SK-N-SH (cell line): Measurements from ENCODE around the gene SLC11A1. TPM values are rescaled to one million over a fixed set of nuclear protein-coding genes. Genes with fewer than 3 reads are reported as not detected.

Source experiments
- CTCF ChIA-PET: fragments of 300-600, 350-600 bp; formaldehyde crosslinking; extraction: SDS; loops from one replicate; lab custom pipeline; 2021; lab: Yijun Ruan, JAX
- POLR2A ChIA-PET: fragments of 350-600 bp; sonication (Branson Sonifier 250); formaldehyde crosslinking; extraction: SDS; loops from one replicate; lab custom pipeline; 2020; ENCODE audit warnings: antibody characterized with exemption, inconsistent platforms; lab: Yijun Ruan, JAX
- DNase-seq: peaks from one replicate; pipeline ENCODE4 v3.0.0; 2012
- H2AFZ ChIP-seq: fragments of 200-600 bp; sonication (generic); 2 replicates; pipeline ENCODE4 v1.8.1; 2016; ENCODE audit warnings: antibody characterized with exemption, mild to moderate bottlenecking, low read depth
- H3F3A ChIP-seq: fragments of 200-600 bp; sonication (generic); replicated peaks from 2 replicates; pipeline ENCODE3; 2016; ENCODE audit warnings: antibody characterized with exemption, mild to moderate bottlenecking; ENCODE audit not compliant: insufficient read depth
- H3K27ac ChIP-seq, 2 experiments: fragments of 200-500 bp in 1 of 2; fragments of 200-600 bp in 1 of 2; sonication (Bioruptor generic) in 1 of 2; sonication (generic), shearing (Covaris generic) in 1 of 2; 2 replicates each; pipeline versions ENCODE4 v1.5.1 to v1.6.1; 2014 to 2016; ENCODE audit warnings: low read depth in 2 of 2, inconsistent platforms in 1 of 2, low read length in 1 of 2, mild to moderate bottlenecking in 1 of 2, mixed read lengths in 1 of 2
- H3K27me3 ChIP-seq: fragments of 200-600 bp; sonication (generic), shearing (Covaris generic); 2 replicates; pipeline ENCODE4 v1.6.1; 2016; ENCODE audit warnings: mixed run types; ENCODE audit not compliant: insufficient read depth
- H3K36me3 ChIP-seq, 2 experiments: fragments of 200-500 bp in 1 of 2; fragments of 200-600 bp in 1 of 2; sonication (Bioruptor generic) in 1 of 2; sonication (generic) in 1 of 2; replicated peaks in 1 of 2; 2 replicates each; pipeline versions ENCODE3 to v1.5.1; 2014 to 2016; ENCODE audit warnings: low read length in 1 of 2, mild to moderate bottlenecking in 1 of 2; ENCODE audit not compliant: insufficient read depth in 2 of 2, control insufficient read depth in 1 of 2
- H3K4me1 ChIP-seq, 2 experiments: fragments of 200-500 bp in 1 of 2; fragments of 200-600 bp in 1 of 2; sonication (Bioruptor generic) in 1 of 2; sonication (generic), shearing (Covaris generic) in 1 of 2; 2 replicates each; pipeline versions ENCODE4 v1.5.1 to v1.6.1; 2014 to 2016; ENCODE audit warnings: low read depth in 1 of 2, low read length in 1 of 2, mixed run types in 1 of 2; ENCODE audit not compliant: insufficient read depth in 2 of 2, control insufficient read depth in 1 of 2
- H3K4me2 ChIP-seq: fragments of 200-600 bp; sonication (generic), shearing (Covaris generic); 2 replicates; pipeline ENCODE4 v1.6.1; 2017; ENCODE audit warnings: mixed run types
- H3K4me3 ChIP-seq, 2 experiments: fragments of 200-500 bp in 1 of 2; fragments of 200-600 bp in 1 of 2; sonication (Bioruptor generic) in 1 of 2; sonication (generic), shearing (Covaris generic) in 1 of 2; 2 replicates each; pipeline versions ENCODE4 v1.5.1 to v1.8.1; 2014 to 2016; ENCODE audit warnings: low read depth in 2 of 2, inconsistent platforms in 1 of 2, low read length in 1 of 2, mild to moderate bottlenecking in 1 of 2, mixed read lengths in 1 of 2, moderate library complexity in 1 of 2
- H3K79me2 ChIP-seq: fragments of 200-600 bp; sonication (generic); 2 replicates; pipeline ENCODE4 v1.8.1; 2017; ENCODE audit warnings: mild to moderate bottlenecking; ENCODE audit not compliant: insufficient read depth
- H3K9ac ChIP-seq: fragments of 200-600 bp; sonication (generic); 2 replicates; pipeline ENCODE4 v1.6.1; 2017; ENCODE audit warnings: mixed run types
- H3K9me2 ChIP-seq: fragments of 200-600 bp; sonication (generic); 2 replicates; pipeline ENCODE4 v1.6.1; 2017; ENCODE audit warnings: mixed run types
- H3K9me3 ChIP-seq: fragments of 200-600 bp; sonication (generic); 2 replicates; pipeline ENCODE4 v1.6.1; 2017; ENCODE audit warnings: mixed run types, mild to moderate bottlenecking, moderate library complexity
- H4K20me1 ChIP-seq: fragments of 200-600 bp; sonication (generic); 2 replicates; pipeline ENCODE4 v1.6.1; 2017; ENCODE audit warnings: mild to moderate bottlenecking, mixed run types; ENCODE audit not compliant: insufficient read depth
- ELF1 ChIP-seq: IDR thresholded peaks from 2 replicates; pipeline ENCODE4 v1.4.0; 2012
- JUND ChIP-seq: IDR thresholded peaks from 2 replicates; pipeline ENCODE4 v1.4.0; 2012
- NFIC ChIP-seq: IDR thresholded peaks from 2 replicates; pipeline ENCODE4 v1.4.0; 2012; ENCODE audit warnings: borderline replicate concordance
- NRF1 ChIP-seq: IDR thresholded peaks from 2 replicates; pipeline ENCODE4 v1.6.1; 2012; ENCODE audit warnings: low read depth, mild to moderate bottlenecking, low read length
- TAF1 ChIP-seq: IDR thresholded peaks from 2 replicates; pipeline ENCODE4 v1.6.1; 2012; ENCODE audit warnings: low read depth, mild to moderate bottlenecking, low read length, moderate library complexity, borderline replicate concordance
- WGBS: methylation state at CpG from one replicate; pipeline ENCODE4 v1.1.6; 2017; ENCODE audit warnings: low lambda C conversion rate; 5-methylcytosine and 5-hydroxymethylcytosine counted together
- polyA plus RNA-seq, 3 experiments: library from polyadenylated mRNA; depleted of rRNA; stranded (reverse); fragments of >200 nt; gene quantifications; 2 replicates each; pipeline ENCODE4 v1.2.3, GENCODE V29; 2012
- TF ChIP-seq, protein P1 (sequence below): IDR thresholded peaks from 2 replicates; pipeline ENCODE4 v1.6.1; 2012; ENCODE audit warnings: mild to moderate bottlenecking, low read depth, low read length, moderate library complexity
- TF ChIP-seq, protein P2 (sequence below): fragments of 150-350 bp; IDR thresholded peaks from 2 replicates; pipeline ENCODE4 v1.6.1; 2016; ENCODE audit warnings: mild to moderate bottlenecking, low read depth, low read length
- TF ChIP-seq, protein P3 (sequence below): fragments of 200-600 bp; sonication (generic); IDR thresholded peaks from 2 replicates; pipeline ENCODE4 v1.6.1; 2017; ENCODE audit warnings: antibody characterized with exemption, mild to moderate bottlenecking, moderate library complexity

The SLC11A1 gene
- polyA plus RNA-seq, 1 of the 3 experiments (the other 2 are of a cell fraction) = 0.26 TPM

DNA sequence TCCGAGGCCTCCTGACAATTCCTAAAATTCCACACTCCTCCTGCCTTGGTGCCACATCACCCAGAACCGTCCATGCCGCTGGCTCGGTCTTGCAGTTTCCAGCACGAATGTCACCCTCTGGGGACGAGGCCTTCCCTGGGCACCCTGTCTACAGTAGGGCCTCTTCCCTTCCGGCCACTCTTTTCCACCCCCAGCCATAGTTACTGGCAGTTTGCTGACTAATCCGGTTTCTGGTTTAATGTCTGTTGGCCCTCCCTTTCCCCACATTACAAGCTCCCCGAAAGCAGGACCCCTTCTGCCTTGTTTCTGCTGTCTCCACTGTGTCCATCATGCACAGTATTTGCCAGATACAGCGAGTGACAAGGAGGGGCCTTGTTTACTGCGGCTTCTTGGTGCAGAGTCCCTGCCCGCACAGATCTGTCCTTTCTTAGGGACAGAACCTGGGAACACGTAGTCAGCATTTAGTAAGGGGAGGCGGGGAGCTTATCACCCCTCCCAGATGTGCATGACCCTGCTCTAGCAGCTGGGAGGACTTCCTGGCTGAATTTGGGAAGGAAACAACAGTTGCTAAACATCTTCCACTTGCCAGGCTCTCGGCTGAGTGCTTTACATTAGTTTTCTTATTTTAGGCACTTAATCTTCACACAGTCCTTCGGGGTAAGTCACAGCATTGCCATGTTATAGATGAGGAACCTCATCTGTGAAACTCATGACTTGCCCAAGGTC, 49.0 kb upstream of the SLC11A1 start:
- Histone ChIP-seq H3K4me3 (no peak overlapping the region), H3K4me2 (no peak overlapping the region), H3K27ac (no peak overlapping the region), H3K36me3 (no peaks in the 10 kb centered on the region), H3F3A (no peaks in the 10 kb centered on the region), H3K9me2 (no peaks in the 10 kb centered on the region), H3K4me1 (peaks cover 0 to 2% of the 10 kb centered on the region in 2 experiments; a peak in 1 of 4 replicates), H3K79me2 (no peaks in the 10 kb centered on the region), H2AFZ (no peak overlapping the region), H3K9ac (no peak overlapping the region), H3K27me3 (no peaks in the 10 kb centered on the region), H3K9me3 (no peaks in the 10 kb centered on the region), H4K20me1 (no peaks in the 10 kb centered on the region)
- ChIA-PET CTCF (no interaction called here), POLR2A (no interaction called here)
- TF ChIP-seq, protein P1, sequence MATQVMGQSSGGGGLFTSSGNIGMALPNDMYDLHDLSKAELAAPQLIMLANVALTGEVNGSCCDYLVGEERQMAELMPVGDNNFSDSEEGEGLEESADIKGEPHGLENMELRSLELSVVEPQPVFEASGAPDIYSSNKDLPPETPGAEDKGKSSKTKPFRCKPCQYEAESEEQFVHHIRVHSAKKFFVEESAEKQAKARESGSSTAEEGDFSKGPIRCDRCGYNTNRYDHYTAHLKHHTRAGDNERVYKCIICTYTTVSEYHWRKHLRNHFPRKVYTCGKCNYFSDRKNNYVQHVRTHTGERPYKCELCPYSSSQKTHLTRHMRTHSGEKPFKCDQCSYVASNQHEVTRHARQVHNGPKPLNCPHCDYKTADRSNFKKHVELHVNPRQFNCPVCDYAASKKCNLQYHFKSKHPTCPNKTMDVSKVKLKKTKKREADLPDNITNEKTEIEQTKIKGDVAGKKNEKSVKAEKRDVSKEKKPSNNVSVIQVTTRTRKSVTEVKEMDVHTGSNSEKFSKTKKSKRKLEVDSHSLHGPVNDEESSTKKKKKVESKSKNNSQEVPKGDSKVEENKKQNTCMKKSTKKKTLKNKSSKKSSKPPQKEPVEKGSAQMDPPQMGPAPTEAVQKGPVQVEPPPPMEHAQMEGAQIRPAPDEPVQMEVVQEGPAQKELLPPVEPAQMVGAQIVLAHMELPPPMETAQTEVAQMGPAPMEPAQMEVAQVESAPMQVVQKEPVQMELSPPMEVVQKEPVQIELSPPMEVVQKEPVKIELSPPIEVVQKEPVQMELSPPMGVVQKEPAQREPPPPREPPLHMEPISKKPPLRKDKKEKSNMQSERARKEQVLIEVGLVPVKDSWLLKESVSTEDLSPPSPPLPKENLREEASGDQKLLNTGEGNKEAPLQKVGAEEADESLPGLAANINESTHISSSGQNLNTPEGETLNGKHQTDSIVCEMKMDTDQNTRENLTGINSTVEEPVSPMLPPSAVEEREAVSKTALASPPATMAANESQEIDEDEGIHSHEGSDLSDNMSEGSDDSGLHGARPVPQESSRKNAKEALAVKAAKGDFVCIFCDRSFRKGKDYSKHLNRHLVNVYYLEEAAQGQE = no peak
- DNase-seq = no peak
- WGBS = 88% methylated on average over 16 of the region's 16 CpGs

DNA sequence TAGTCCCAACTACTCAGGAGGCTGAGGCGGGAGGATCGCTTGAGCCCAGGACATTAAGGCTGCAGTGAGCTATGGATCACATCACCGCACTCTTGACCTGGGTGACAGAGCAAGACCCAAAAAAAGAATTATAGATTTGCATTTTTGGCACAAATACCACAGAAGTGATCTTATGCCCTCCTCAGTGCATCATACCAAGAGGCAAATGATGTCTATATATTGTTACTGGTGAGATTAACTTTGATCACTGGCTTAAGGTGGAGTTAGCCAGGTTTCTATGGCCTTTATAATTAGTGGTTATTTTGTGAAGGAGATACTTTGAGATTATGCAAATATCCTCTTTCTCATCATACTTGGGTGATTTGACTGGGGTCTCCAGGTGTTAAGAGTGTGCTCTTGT, 47.5 kb upstream of the SLC11A1 start:
- 96% methylated on average over 3 of the region's 3 CpGs for WGBS
- POLR2A ChIA-PET = no interaction called here
- H3K9me2 ChIP-seq = no peaks in the 10 kb centered on the region

More for the DNA sequence above, 47.5 kb upstream of the SLC11A1 start:
- Histone ChIP-seq H3K4me1 (peaks cover 0 to under 1% of the 10 kb centered on the region in 2 experiments; a peak in 1 of 4 replicates), H3K79me2 (no peaks in the 10 kb centered on the region), H3K4me3 (no peak overlapping the region), H3F3A (no peaks in the 10 kb centered on the region), H3K9ac (no peak overlapping the region), H3K4me2 (no peak overlapping the region), H3K9me3 (no peaks in the 10 kb centered on the region), H2AFZ (no peak overlapping the region), H3K27me3 (no peaks in the 10 kb centered on the region), H4K20me1 (no peaks in the 10 kb centered on the region), H3K27ac (no peak overlapping the region), H3K36me3 (no peaks in the 10 kb centered on the region)
- no peak for DNase-seq
- TF ChIP-seq, protein P2, sequence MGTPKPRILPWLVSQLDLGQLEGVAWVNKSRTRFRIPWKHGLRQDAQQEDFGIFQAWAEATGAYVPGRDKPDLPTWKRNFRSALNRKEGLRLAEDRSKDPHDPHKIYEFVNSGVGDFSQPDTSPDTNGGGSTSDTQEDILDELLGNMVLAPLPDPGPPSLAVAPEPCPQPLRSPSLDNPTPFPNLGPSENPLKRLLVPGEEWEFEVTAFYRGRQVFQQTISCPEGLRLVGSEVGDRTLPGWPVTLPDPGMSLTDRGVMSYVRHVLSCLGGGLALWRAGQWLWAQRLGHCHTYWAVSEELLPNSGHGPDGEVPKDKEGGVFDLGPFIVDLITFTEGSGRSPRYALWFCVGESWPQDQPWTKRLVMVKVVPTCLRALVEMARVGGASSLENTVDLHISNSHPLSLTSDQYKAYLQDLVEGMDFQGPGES = no peak
- TF ChIP-seq NRF1 (no peak), NFIC (no peak), ELF1 (no peak), TAF1 (no peak), JUND (no peak)
- TF ChIP-seq, protein P3, sequence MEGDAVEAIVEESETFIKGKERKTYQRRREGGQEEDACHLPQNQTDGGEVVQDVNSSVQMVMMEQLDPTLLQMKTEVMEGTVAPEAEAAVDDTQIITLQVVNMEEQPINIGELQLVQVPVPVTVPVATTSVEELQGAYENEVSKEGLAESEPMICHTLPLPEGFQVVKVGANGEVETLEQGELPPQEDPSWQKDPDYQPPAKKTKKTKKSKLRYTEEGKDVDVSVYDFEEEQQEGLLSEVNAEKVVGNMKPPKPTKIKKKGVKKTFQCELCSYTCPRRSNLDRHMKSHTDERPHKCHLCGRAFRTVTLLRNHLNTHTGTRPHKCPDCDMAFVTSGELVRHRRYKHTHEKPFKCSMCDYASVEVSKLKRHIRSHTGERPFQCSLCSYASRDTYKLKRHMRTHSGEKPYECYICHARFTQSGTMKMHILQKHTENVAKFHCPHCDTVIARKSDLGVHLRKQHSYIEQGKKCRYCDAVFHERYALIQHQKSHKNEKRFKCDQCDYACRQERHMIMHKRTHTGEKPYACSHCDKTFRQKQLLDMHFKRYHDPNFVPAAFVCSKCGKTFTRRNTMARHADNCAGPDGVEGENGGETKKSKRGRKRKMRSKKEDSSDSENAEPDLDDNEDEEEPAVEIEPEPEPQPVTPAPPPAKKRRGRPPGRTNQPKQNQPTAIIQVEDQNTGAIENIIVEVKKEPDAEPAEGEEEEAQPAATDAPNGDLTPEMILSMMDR = no peak
- TF ChIP-seq, protein P1 = no peak
- CTCF ChIA-PET = interaction anchor here (2.3 kb wide), 1 partner anchor 22 kb away, joined by 7 read pairs; the partner anchor contains the start of gene CATIP
